GM19455 (cell line): ENCODE measurements around the gene AGBL5.
"Not testable (repeated sequence)": the region's sequence is repeated elsewhere in the genome, so short reads cannot be mapped to it uniquely, and the experiment has no call there.

Experiments used
- ATAC-seq: cut with Tn5 transposase; IDR thresholded peaks from one replicate; pipeline ENCODE4 v1.9.1; 2021; ENCODE audit not compliant: unreplicated experiment

AGBL5 gene

DNA sequence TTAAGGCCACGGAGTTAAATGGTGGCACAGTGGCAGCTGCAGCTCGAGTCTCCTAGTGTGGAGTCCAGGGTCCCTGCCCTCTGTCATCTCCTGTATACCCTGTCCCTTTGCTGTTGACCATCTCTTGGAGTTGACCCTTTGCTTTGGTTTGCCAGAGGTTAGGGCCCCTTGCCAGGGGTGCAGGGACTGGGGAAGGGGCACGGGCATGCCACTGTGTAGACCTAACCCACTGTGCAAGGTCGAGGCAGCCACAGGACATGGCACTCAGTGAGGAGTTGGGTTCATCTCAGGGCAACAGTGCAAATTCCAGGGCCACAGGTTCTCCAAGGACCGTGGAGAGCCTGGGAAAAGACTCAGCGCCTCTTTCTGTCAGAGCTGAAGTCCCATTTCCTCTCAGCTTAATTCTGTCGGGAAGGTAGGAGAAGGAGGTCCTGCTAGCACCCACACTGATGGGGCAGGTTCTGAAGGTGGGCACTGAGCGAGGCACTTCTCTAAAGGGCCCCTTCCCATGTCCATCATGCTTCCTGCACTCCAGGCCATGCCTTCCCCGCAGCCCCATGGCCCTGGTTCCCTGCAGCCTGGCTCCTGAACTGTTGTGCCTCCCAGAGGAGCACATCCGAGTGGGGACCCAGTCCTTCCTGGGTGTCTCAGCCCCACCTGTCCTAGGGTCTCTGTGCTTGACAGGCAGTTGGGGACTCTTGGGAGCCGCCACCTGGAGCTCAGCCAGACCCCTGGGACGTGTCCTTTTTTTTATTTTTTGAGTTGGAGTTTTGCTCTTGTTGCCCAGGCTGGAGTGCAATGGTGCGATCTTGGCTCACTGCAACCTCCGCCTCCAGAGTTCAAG, 37.9 kb downstream of the AGBL5 start:
- no peak for ATAC-seq

GRCh38 chr2:27091746-27092695, 40.6 kb downstream of the AGBL5 start:
- ATAC-seq = no peak

DNA sequence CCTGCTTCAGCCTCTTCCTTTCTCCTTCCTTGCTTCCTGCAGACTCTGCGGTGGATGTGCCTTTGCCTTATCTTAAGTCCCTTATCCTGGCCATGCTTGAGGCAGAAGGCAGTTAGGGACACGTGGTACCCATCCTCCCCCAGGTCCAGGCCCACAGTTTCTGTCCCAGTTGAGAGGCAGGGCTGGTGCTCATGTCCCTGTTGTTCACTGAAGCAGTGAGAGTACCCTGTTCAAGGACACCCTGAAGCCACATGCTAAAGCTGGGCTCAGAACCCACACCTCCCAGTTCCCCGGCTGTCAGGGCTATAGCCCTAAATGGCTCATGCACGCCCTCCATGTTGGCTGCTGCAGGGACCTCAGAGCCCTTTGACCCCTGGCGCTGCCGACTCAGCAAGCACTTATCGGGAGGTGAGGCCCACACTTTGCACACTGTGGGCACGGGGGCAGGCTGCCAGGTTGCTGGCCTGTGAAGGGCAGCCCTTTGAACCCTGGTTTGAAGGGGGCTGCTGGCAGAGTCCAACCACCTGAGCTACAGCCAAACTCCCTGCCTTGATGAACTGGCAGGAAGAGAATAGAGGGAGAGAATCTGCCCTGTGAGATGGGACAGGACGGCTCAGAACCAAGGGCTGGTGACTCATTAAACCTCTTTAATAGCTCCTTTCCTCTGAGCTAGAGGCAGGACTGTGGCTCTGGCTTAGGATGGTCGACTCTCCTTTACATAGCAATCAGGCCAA, 41.4 kb downstream of the AGBL5 start:
- ATAC-seq = no peak

DNA sequence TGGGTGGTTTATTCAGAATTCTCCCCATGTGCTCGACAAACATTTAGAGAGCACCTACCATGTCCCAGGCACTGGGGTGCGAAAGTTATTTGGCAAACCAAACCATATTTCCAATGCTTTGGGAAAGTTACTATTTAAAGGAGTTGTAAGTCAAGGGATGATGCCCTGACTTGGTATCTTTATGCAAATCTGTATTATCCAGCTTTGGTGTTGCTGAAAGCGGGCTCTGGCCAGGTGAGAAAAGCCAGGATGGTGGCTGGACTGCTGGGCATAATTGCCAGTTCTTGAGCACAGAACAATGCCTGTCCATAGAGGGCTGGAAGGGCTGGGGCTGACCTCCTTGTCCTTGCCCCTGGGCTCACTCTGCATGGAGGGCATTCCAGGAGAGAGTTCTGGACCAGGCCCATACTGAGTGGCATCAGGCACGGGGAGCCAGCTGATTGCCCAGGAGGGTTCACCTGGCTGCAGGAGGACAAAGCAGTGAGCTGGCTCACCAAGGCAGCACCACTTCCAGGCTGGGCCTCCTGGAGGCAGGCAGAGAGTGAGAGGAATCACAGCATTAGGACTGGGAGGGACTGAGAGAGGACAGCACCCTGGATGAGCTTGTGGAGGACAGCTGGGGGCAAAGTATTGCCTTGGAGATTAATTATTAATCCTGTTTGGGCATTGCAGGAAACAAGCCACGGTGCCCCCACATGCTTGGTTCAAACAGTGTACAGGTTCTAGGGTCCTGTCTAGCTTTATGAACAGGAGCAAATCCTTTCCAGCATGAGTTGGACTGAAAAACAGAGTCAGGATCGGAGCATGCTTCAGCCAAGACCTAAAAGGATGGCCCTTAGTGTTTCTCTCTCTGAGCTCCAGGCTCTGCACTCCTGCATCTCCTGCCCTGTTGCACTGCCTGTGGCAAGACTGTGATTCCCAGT, 42.2 kb downstream of the AGBL5 start:
- ATAC-seq = no peak

GRCh38 chr2:27094353-27094984, 43.0 kb downstream of the AGBL5 start:
- ATAC-seq = no peak

DNA sequence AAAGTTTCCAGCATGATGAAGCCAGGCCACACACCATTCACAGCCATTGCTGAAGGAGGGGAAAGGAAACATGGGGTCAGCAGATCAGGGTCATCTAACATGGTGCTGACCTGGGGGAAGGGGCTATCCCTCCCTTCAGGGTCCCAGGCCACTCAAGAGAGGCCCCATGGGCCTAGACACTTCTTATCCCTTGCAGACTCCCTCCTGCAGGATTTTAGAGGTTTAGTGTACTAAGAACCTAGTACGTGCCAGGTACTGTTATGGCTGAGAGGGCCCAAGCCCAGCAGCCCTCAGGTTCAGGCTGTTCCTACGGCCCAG, 43.9 kb downstream of the AGBL5 start:
- no peak for ATAC-seq

DNA sequence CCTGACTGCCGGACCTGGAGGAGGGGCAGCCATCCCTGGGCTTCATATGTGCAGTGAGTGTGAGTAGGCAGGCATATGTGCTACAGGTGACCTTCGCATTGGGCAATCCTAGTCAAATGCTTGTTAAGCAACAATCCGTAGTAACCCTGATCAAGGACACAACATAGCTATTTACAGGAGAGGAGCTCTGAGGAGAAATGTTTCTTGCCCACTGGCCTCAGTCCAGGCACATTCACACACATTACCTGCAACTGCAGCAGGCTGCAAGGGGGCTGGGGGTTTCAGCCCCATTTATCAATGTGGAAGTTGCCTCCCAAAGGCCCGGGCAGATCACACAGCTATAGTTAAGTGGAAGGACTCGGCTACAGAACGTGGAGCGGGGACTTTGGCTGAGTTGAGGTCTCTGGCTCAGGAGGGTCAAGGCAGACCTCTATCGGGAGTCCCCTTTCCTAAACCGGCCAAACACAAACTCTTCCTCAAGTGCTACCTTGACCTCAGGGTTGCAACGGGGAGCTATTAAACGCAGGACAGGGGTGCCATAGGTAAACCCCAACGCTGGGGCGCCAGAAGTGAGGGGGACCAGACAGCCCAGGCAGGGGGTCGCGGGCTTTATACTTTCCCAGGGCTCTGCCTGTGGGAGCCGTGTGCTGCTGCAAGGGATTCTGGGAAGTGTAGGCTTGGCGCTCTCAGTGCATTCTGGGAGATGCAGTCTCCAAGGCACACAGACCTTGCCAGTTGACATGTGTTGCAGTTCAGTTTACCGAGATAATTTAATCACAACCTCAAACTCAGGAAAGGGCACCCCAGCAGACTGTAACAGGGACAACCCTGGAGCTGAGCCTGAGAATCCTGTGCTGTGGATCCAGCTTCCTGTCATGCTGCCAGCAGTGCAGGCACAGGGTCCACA, 44.5 kb downstream of the AGBL5 start:
- ATAC-seq = no peak

DNA sequence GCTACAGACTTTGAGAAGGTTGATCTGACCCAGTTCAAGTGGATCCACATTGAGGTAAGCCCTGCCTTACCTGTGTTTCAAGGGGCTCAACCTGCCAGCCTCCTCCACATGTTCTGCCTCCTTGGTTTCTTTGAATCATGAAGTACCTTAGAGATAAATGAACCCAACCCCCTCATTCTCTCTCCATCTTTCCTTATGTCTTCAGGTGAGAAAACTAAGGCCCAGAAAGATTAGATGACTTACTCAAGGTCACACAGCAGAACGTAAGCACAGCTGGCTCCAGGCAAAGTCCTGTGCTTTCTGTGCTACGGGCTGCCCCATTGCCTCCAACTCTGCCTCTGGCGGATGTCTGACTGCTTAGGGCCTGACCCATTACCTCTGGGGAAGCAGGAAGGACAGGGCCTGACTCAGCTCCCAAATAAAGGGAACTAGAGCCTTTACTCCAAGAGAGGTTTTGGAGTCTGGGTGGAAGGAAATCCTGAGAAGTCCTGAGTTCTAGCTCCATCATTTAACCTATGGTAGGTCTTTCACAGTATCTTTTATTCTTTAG, 45.4 kb downstream of the AGBL5 start:
- no peak for ATAC-seq

GRCh38 chr2:27097341-27097740, 45.9 kb downstream of the AGBL5 start:
- ATAC-seq = no peak

DNA sequence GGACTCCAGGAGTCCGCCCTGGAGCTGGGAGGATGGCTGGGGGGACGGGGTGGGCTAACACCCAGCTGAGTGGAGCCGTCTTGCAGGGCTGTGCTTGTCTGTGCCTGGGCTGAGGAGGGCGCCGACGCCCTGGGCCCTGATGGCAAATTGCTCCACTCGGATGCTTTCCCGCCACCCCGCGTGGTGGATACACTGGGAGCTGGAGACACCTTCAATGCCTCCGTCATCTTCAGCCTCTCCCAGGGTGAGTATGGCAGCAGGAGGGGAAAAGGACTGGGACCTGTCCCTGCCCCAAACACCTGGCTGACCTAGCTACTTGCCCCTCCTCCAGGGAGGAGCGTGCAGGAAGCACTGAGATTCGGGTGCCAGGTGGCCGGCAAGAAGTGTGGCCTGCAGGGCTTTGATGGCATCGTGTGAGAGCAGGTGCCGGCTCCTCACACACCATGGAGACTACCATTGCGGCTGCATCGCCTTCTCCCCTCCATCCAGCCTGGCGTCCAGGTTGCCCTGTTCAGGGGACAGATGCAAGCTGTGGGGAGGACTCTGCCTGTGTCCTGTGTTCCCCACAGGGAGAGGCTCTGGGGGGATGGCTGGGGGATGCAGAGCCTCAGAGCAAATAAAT, 48.0 kb downstream of the AGBL5 start:
- ATAC-seq = no peak

GRCh38 chr2:27100036-27100435, 48.6 kb downstream of the AGBL5 start:
- ATAC-seq = no peak

- ATAC-seq = no peak
Observed at GRCh38 chr2:27102329-27102728, 50.9 kb downstream of the AGBL5 start.

GRCh38 chr2:27105981-27106380, 54.5 kb downstream of the AGBL5 start:
- no peak for ATAC-seq

GRCh38 chr2:27108221-27108620, 56.8 kb downstream of the AGBL5 start:
- no peak for ATAC-seq

DNA sequence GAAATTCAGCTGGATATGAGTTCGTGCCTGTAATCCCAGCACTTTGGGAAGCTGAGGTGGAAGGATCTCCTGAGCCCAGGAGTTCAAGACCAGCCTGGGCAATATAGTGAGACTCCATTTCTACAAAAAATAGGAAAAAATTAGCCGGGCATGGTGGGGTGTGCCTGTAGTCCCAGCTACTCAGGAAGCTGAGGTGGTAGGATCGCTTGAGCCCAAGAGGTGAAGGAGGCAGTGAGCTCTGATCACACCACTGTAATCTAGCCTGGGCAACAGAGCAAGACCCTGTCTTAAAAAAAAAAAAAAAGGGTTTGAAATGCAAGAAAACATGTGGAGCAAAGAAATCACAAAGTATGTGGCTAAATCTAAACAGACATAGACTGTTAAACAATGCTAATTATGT, 57.6 kb downstream of the AGBL5 start:
- no peak for ATAC-seq

GRCh38 chr2:27110603-27111352, 59.3 kb downstream of the AGBL5 start:
- ATAC-seq = not testable (repeated sequence)

GRCh38 chr2:27111392-27112078, 60.1 kb downstream of the AGBL5 start:
- not testable (repeated sequence) for ATAC-seq
